GM12891 (cell line): ENCODE data around the gene CAB39.

Experiments used
- PAX5 ChIP-seq: IDR thresholded peaks from 2 replicates; pipeline ENCODE4 v1.6.1; 2011; ENCODE audit warnings: low read length, moderate library complexity, mild to moderate bottlenecking; ENCODE audit not compliant: insufficient read depth, severe bottlenecking
- POLR2A ChIP-seq: IDR thresholded peaks from 2 replicates; pipeline ENCODE4 v1.6.1; 2011; ENCODE audit warnings: low read depth, low read length, control low read depth
- POLR2AphosphoS5 ChIP-seq: IDR thresholded peaks from 2 replicates; pipeline ENCODE4 v1.6.1; 2011; ENCODE audit warnings: low read depth, low read length, control low read depth
- POU2F2 ChIP-seq: IDR thresholded peaks from 2 replicates; pipeline ENCODE4 v1.6.1; 2011; ENCODE audit warnings: low read depth, mild to moderate bottlenecking, control low read depth, low read length, moderate library complexity
- TAF1 ChIP-seq: IDR thresholded peaks from 2 replicates; pipeline ENCODE4 v1.6.1; 2011; ENCODE audit warnings: low read depth, low read length, control low read depth

DNA sequence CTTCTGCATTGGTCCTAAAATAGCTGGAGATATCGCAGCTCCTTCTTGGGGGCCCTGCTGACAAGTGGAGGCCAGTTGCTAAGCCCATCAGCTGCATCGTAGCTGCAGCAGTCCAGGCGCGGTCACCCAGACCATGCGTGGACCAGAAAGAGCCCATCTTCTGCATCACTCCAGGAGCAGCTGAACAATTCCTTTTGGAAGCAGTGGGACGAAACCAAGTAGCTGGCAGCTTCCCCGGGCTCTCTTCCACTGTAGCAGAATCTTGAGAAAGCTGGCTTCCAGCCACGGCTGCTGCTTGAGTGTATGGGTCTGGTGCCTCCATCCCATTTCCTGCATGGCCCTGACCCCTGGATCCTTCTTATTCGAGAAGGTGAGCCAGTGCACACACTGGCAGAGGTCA, 22.2 kb upstream of the CAB39 start:
- TF ChIP-seq POLR2A (no peak), POLR2AphosphoS5 (no peak), TAF1 (no peak), PAX5 (no peak), POU2F2 (no peak)
